Esophagus squamous epithelium (tissue), 4 donors: ENCODE data around the gene NSUN3.

Experiments
- CTCF ChIP-seq, 6 experiments: fragments of 450-650 bp in 4 of 6; fragments of 200-600 bp in 2 of 6; sonication (generic) in 2 of 6; IDR thresholded peaks; one replicate each; pipeline ENCODE4 v1.5.1; 2016 to 2019; ENCODE audit warnings: antibody characterized with exemption in 6 of 6, mild to moderate bottlenecking in 4 of 6, moderate library complexity in 4 of 6
- POLR2A ChIP-seq, 4 donors: fragments of 450-650 bp; IDR thresholded peaks; one replicate each; pipeline ENCODE4 v1.6.1; 2017; ENCODE audit warnings: antibody characterized with exemption in 4 of 4, mild to moderate bottlenecking in 4 of 4, moderate library complexity in 3 of 4

GRCh38 chr3:94028093-94028837, 34.6 kb upstream of the NSUN3 start, which contains the start of gene STX19:
- TF ChIP-seq CTCF (IDR thresholded peaks at IDR 0.05) (no peak), POLR2A (IDR thresholded peaks at IDR 0.05) (peak in 1 of 4 donors; percentile 15)
